ENCODE results near the gene DBI.

DBI gene

DNA sequence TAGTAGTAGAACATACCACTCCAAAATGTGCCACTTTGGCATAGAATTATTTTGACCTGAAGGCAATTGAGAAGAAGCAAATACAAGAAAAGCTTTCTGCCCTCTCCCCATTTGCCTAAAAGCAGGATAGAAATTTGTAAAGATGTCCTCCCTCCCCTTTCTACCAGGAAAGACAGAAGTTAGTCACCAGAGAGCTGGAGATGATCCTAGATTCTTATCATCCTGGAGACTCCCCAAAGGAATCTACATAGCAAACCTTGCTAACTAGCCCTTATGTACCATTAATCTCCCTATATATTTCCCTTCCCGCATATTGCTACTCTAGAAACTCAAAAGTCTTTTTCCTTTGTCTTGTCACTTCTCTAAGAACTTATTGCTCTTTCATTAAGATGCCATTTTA lies 52.3 kb downstream of the DBI start:
- Mint-ChIP-seq H3K4me3 (no peak overlapping the region), H3K36me3 (ENCODE audit: low read depth) (no peaks in the 10 kb centered on the region), H3K4me1 (peaks cover 30% of the 10 kb centered on the region), H3K27ac (no peak overlapping the region), H3K27me3 (ENCODE audit: low read depth, poor library complexity) (no peaks in the 10 kb centered on the region), H3K9me3 (peaks cover 44% of the 10 kb centered on the region)
- no peak for DNase-seq
- TF ChIP-seq, protein P1, sequence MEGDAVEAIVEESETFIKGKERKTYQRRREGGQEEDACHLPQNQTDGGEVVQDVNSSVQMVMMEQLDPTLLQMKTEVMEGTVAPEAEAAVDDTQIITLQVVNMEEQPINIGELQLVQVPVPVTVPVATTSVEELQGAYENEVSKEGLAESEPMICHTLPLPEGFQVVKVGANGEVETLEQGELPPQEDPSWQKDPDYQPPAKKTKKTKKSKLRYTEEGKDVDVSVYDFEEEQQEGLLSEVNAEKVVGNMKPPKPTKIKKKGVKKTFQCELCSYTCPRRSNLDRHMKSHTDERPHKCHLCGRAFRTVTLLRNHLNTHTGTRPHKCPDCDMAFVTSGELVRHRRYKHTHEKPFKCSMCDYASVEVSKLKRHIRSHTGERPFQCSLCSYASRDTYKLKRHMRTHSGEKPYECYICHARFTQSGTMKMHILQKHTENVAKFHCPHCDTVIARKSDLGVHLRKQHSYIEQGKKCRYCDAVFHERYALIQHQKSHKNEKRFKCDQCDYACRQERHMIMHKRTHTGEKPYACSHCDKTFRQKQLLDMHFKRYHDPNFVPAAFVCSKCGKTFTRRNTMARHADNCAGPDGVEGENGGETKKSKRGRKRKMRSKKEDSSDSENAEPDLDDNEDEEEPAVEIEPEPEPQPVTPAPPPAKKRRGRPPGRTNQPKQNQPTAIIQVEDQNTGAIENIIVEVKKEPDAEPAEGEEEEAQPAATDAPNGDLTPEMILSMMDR (IDR thresholded peaks at IDR 0.05), result no peak

DNA sequence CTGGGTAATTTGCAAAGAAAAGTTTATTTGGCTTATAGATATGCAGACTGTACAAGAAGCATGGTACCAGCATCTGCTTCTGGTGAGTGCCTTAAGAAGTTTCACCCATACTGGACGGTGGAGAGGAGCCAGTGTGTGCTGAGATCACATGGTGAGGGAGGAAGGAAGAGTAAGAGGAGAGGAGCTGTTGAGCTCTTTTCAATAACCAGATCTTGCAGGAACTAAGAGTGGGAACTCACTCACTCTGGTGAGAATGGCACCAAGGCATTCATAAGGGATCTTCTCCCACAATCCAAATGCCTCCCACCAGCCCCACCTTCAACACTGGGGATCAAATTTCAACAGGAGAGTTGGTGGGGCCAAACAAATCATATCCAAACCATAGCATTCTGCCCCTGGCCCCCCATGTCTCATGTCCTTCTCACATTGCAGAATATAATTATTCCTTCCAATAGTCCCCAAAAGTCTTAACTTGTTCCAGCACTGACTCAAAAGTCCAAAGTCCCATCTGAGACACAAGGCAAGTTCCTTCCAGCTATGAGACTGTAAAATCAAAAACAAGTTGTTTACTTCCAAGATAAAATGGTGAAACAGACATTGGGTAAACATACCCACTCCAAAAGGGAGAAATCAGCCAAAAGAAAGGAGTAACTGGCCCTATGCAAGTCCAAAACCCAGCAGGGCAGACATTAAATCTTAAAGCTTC lies 53.2 kb downstream of the DBI start:
- no peaks in the 10 kb centered on the region for H3K27me3 Mint-ChIP-seq (ENCODE audit: low read depth, poor library complexity)
- H3K27ac Mint-ChIP-seq, result no peak overlapping the region
- DNase-seq, result no peak
- no peak overlapping the region for H3K4me3 Mint-ChIP-seq
- peaks cover 30% of the 10 kb centered on the region for H3K4me1 Mint-ChIP-seq
- TF ChIP-seq, protein P1 (IDR thresholded peaks at IDR 0.05), result no peak
- H3K36me3 Mint-ChIP-seq (ENCODE audit: low read depth), result no peaks in the 10 kb centered on the region
- peaks cover 36% of the 10 kb centered on the region for H3K9me3 Mint-ChIP-seq

GRCh38 chr2:119421304-119421703 lies 54.5 kb downstream of the DBI start:
- H3K4me3 Mint-ChIP-seq, result no peak overlapping the region
- TF ChIP-seq, protein P1 (IDR thresholded peaks at IDR 0.05), result no peak
- H3K27me3 Mint-ChIP-seq (ENCODE audit: low read depth, poor library complexity), result no peaks in the 10 kb centered on the region
- peaks cover 37% of the 10 kb centered on the region for H3K4me1 Mint-ChIP-seq
- no peaks in the 10 kb centered on the region for H3K36me3 Mint-ChIP-seq (ENCODE audit: low read depth)
- no peak for DNase-seq
- no peak overlapping the region for H3K27ac Mint-ChIP-seq
- H3K9me3 Mint-ChIP-seq, result peaks cover 33% of the 10 kb centered on the region

DNA sequence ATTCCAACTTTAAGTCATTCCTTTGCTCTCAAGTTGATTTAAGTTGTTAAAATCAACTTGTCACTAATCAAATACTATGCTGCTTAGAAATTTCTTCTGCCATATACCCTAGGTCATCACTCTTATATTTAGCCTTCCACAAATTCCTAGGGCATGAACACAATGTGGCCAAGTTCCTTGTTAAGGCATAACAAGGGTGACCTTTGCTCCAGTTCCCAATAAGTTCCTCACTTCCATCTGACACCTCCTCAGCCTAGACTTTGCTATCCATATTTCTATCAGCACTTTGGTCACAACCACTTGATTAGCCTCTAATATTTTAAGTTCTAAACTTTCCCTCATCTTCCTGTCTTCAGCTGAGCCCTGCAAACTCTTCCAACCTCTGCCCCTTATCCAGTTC lies 55.0 kb downstream of the DBI start:
- peaks cover 33% of the 10 kb centered on the region for H3K9me3 Mint-ChIP-seq
- H3K27me3 Mint-ChIP-seq (ENCODE audit: low read depth, poor library complexity), result no peaks in the 10 kb centered on the region
- H3K36me3 Mint-ChIP-seq (ENCODE audit: low read depth), result no peaks in the 10 kb centered on the region
- TF ChIP-seq, protein P1 (IDR thresholded peaks at IDR 0.05), result no peak
- peaks cover 42% of the 10 kb centered on the region for H3K4me1 Mint-ChIP-seq
- H3K4me3 Mint-ChIP-seq, result no peak overlapping the region
- no peak for DNase-seq
- no peak overlapping the region for H3K27ac Mint-ChIP-seq

Data from nephron progenitor cell (in vitro differentiated cells).